HepG2 (cell line): ENCODE data around the gene RHBDF2. TPM values are rescaled to one million over a fixed set of nuclear protein-coding genes. Genes with fewer than 3 reads are reported as not detected.

ENCODE experiments used
- ATAC-seq: fragments of 200-7000 bp; cut with Tn5 transposase; 3 replicates; pipeline ENCODE4 v1.9.1; 2020; ENCODE audit warnings: mild to moderate bottlenecking, moderate library complexity
- BruUV-seq: library from RNA; stranded (reverse); fragments of 400-500 nt; replicated peaks from 2 replicates; lab custom pipeline; 2021; lab: Mats Ljungman, UMichigan
- CTCF ChIA-PET: fragments of 300-600 bp; formaldehyde crosslinking; extraction: SDS; loops from one replicate; lab custom pipeline; 2021; ENCODE audit warnings: low total read pairs, inconsistent platforms, low intra/inter-chr PET ratio; lab: Yijun Ruan, JAX
- POLR2A ChIA-PET: fragments of 350-600 bp; sonication (Branson Sonifier 250); formaldehyde crosslinking; loops from one replicate; lab custom pipeline; 2020; ENCODE audit warnings: antibody characterized with exemption, inconsistent platforms; lab: Yijun Ruan, JAX
- DNase-seq: peaks from one replicate; pipeline ENCODE4 v3.0.0-alpha.2; 2015; ENCODE audit warnings: low spot score
- FAIRE-seq: peaks from 3 replicates; lab custom pipeline; 2011; peaks lifted over from hg19 to GRCh38; lab: Jason Lieb, UNC
- H2AFZ ChIP-seq: one replicate; pipeline ENCODE4 v1.6.1; 2011; ENCODE audit warnings: low read length, inconsistent platforms
- H3K27ac ChIP-seq: fragments of 300-600 bp; 3 replicates; pipeline ENCODE4 v1.8.0; 2011; ENCODE audit warnings: mixed run types, mild to moderate bottlenecking, mixed read lengths, low read length, inconsistent platforms; ENCODE audit not compliant: insufficient read depth; ENCODE audit errors: extremely low read length
- H3K27me3 ChIP-seq, 2 experiments: fragments of 200-600 bp in 1 of 2; 2 replicates in 1 of 2; 3 replicates in 1 of 2; pipeline versions ENCODE4 v1.6.0 to v1.8.0; 2011; ENCODE audit warnings: low read length in 2 of 2, mild to moderate bottlenecking in 2 of 2, moderate library complexity in 2 of 2, inconsistent platforms in 1 of 2; ENCODE audit not compliant: insufficient read depth in 2 of 2, control insufficient read depth in 1 of 2
- H3K36me3 ChIP-seq, 2 experiments: fragments of 200-600 bp in 1 of 2; replicated peaks in 1 of 2; 2 replicates in 1 of 2; 3 replicates in 1 of 2; pipeline versions ENCODE4 v1.5.1 to v1.8.0; 2011; ENCODE audit warnings: low read length in 2 of 2, inconsistent platforms in 1 of 2; ENCODE audit not compliant: insufficient read depth in 2 of 2, control insufficient read depth in 1 of 2
- H3K4me1 ChIP-seq: 2 replicates; pipeline ENCODE4 v1.5.1; 2012; ENCODE audit warnings: low read length, inconsistent platforms; ENCODE audit not compliant: insufficient read depth
- H3K4me2 ChIP-seq: 2 replicates; pipeline ENCODE4 v1.6.0; 2011; ENCODE audit warnings: low read depth, low read length, inconsistent platforms
- H3K4me3 ChIP-seq, 3 experiments: fragments of 200-600 bp in 1 of 3; sonication (generic), shearing (Covaris generic) in 1 of 3; replicated peaks in 1 of 3; 2 replicates each; pipeline ENCODE4 v1.5.1; 2011 to 2016; ENCODE audit warnings: low read length in 3 of 3, inconsistent platforms in 2 of 3, low read depth in 2 of 3, mild to moderate bottlenecking in 2 of 3, control low read depth in 1 of 3, mixed read lengths in 1 of 3; ENCODE audit not compliant: insufficient read depth in 1 of 3
- H3K79me2 ChIP-seq: one replicate; pipeline ENCODE4 v1.6.1; 2011; ENCODE audit warnings: low read length, inconsistent platforms; ENCODE audit not compliant: insufficient read depth
- H3K9ac ChIP-seq: 2 replicates; pipeline ENCODE4 v1.6.0; 2011; ENCODE audit warnings: mild to moderate bottlenecking, low read depth, low read length, inconsistent platforms; ENCODE audit not compliant: insufficient read depth
- H3K9me3 ChIP-seq: 2 replicates; pipeline ENCODE4 v1.5.1; 2012; ENCODE audit warnings: mild to moderate bottlenecking, low read length
- H4K20me1 ChIP-seq: 2 replicates; pipeline ENCODE4 v1.6.0; 2011; ENCODE audit warnings: inconsistent platforms, mild to moderate bottlenecking, low read length, moderate library complexity; ENCODE audit not compliant: insufficient read depth
- CEBPB ChIP-seq: IDR thresholded peaks from 2 replicates; pipeline ENCODE4 v1.6.1; 2011; ENCODE audit warnings: low read depth, low read length, improper control_type of control experiment, borderline replicate concordance
- FOXA3 ChIP-seq: IDR thresholded peaks from 2 replicates; pipeline ENCODE4 v1.6.1; 2016; ENCODE audit warnings: missing genetic modification reagents, missing compliant biosample characterization
- MBD4 ChIP-seq: IDR thresholded peaks from 2 replicates; pipeline ENCODE4 v1.6.1; 2012; ENCODE audit warnings: low read length, inconsistent platforms, borderline replicate concordance
- MTF2 ChIP-seq: sonication (generic); formaldehyde crosslinking; IDR thresholded peaks from 2 replicates; pipeline ENCODE4 v1.5.0; 2020; ENCODE audit warnings: missing genetic modification reagents, borderline replicate concordance
- PHF20 ChIP-seq: sonication (generic); formaldehyde crosslinking; IDR thresholded peaks from 2 replicates; pipeline ENCODE4 v1.5.0; 2020; ENCODE audit warnings: mild to moderate bottlenecking, missing genetic modification reagents
- REPIN1 ChIP-seq: sonication (generic); formaldehyde crosslinking; IDR thresholded peaks from 2 replicates; pipeline ENCODE4 v1.8.0; 2022; ENCODE audit warnings: missing genetic modification reagents, low read depth, mild to moderate bottlenecking, borderline replicate concordance
- RXRB ChIP-seq: IDR thresholded peaks from 2 replicates; pipeline ENCODE4 v1.6.1; 2016; ENCODE audit warnings: borderline replicate concordance, missing genetic modification reagents, missing compliant biosample characterization
- SMAD1 ChIP-seq: sonication (generic); formaldehyde crosslinking; IDR thresholded peaks from 2 replicates; pipeline ENCODE4 v1.4.0; 2020; ENCODE audit warnings: missing genetic modification reagents, low read depth, mild to moderate bottlenecking, borderline replicate concordance
- TBL1XR1 ChIP-seq: fragments of 150-350 bp; IDR thresholded peaks from 2 replicates; pipeline ENCODE4 v1.6.1; 2014; ENCODE audit warnings: borderline replicate concordance, low read length; ENCODE audit not compliant: partially characterized antibody
- TP53 ChIP-seq: sonication (generic); formaldehyde crosslinking; conservative IDR thresholded peaks from 2 replicates; pipeline ENCODE4 v1.4.0; 2020; ENCODE audit warnings: missing genetic modification reagents
- ZBTB21 ChIP-seq: sonication (generic); formaldehyde crosslinking; IDR thresholded peaks from 2 replicates; pipeline ENCODE4 v1.4.0; 2020; ENCODE audit warnings: missing genetic modification reagents
- ZFP37 ChIP-seq: sonication (generic); formaldehyde crosslinking; IDR thresholded peaks from 2 replicates; pipeline ENCODE4 v1.4.0; 2020; ENCODE audit warnings: missing genetic modification reagents, borderline replicate concordance
- ZNF30 ChIP-seq: sonication (generic); formaldehyde crosslinking; IDR thresholded peaks from 2 replicates; pipeline ENCODE4 v1.5.0; 2020; ENCODE audit warnings: mild to moderate bottlenecking, missing genetic modification reagents
- ZNF317 ChIP-seq: sonication (generic); formaldehyde crosslinking; IDR thresholded peaks from 2 replicates; pipeline ENCODE4 v1.5.0; 2020; ENCODE audit warnings: mild to moderate bottlenecking, missing genetic modification reagents
- ZNF570 ChIP-seq: sonication (generic); formaldehyde crosslinking; IDR thresholded peaks from 2 replicates; pipeline ENCODE4 v1.4.0; 2020; ENCODE audit warnings: mild to moderate bottlenecking, missing genetic modification reagents, borderline replicate concordance
- ZNF614 ChIP-seq: IDR thresholded peaks from 2 replicates; pipeline ENCODE4 v1.6.1; 2018; ENCODE audit warnings: missing biosample characterization, missing genetic modification reagents, inconsistent platforms, borderline replicate concordance
- ZNF639 ChIP-seq: conservative IDR thresholded peaks from 2 replicates; pipeline ENCODE4 v1.6.1; 2018; ENCODE audit warnings: missing genetic modification reagents
- ZNF746 ChIP-seq: sonication (generic); formaldehyde crosslinking; IDR thresholded peaks from 2 replicates; pipeline ENCODE4 v1.8.0; 2022; ENCODE audit warnings: mild to moderate bottlenecking, missing genetic modification reagents
- ZNF761 ChIP-seq: sonication (generic); formaldehyde crosslinking; conservative IDR thresholded peaks from 2 replicates; pipeline ENCODE4 v1.4.0; 2020; ENCODE audit warnings: mild to moderate bottlenecking, missing genetic modification reagents
- ZNF883 ChIP-seq: sonication (generic); formaldehyde crosslinking; IDR thresholded peaks from 2 replicates; pipeline ENCODE4 v1.5.1; 2020; ENCODE audit warnings: mild to moderate bottlenecking, missing genetic modification reagents; ENCODE audit errors: not compliant biosample characterization
- WGBS: methylation state at CpG from one replicate; pipeline ENCODE4 v1.1.6; 2017; ENCODE audit warnings: low lambda C conversion rate; 5-methylcytosine and 5-hydroxymethylcytosine counted together
- in situ Hi-C: cut with HindIII; loops from 2 replicates; pipeline ENCODE4 v1.10.0; 2017; ENCODE audit warnings: low pct_unique_long_range_greater_than_20kb; ENCODE audit not compliant: extremely low pct_ligation_motif_present
- intact Hi-C: fragments of 100-400 bp; cut with micrococcal nuclease; formaldehyde crosslinking; loops from one replicate; pipeline ENCODE4 v1.10.0; 2022; ENCODE audit not compliant: unreplicated experiment
- polyA plus RNA-seq, 8 experiments: library from polyadenylated mRNA; depleted of rRNA in 3 of 8; stranded (reverse) in 7 of 8; unstranded in 1 of 8; fragments of >200 nt; fragmentation: Illumina TruSeq in 4 of 8; extraction: Trizol in 4 of 8; gene quantifications; 2 replicates each; pipeline versions ENCODE4 v1.2.1 to v1.2.3, GENCODE V29; 2011 to 2016; ENCODE audit warnings: low read depth in 4 of 8, missing spikeins in 1 of 8, mixed read lengths in 1 of 8; ENCODE audit not compliant: insufficient read depth in 1 of 8
- total RNA-seq, 5 experiments: library from RNA; depleted of rRNA; stranded (reverse); fragments of >200 nt; fragmentation: Illumina TruSeq; extraction: Trizol; gene quantifications; 2 replicates each; pipeline ENCODE4 v1.2.3, GENCODE V29; 2016; ENCODE audit warnings: low read depth in 1 of 5
- TF ChIP-seq, protein P1 (sequence below): sonication (generic); formaldehyde crosslinking; conservative IDR thresholded peaks from 2 replicates; pipeline ENCODE4 v1.4.0; 2020; ENCODE audit warnings: missing genetic modification reagents

Gene RHBDF2
- total and polyA plus RNA-seq, 2 of the 13 experiments (the other 11 are each of a cell fraction or from before 2014, with no cell fraction given) = 7.8 to 24.2 TPM

GRCh38 chr17:76432004-76432403 lies 69.2 kb downstream of the RHBDF2 start (continued):
- no peak for TF ChIP-seq ZFP37
- TF ChIP-seq, all 625 proteins: peak for 0

- Histone ChIP-seq H3K9me3 (no peaks in the 10 kb centered on the region), H2AFZ (no peak overlapping the region), H3K27ac (no peak overlapping the region), H3K4me3 (no peak overlapping the region), H3K27me3 (no peaks in the 10 kb centered on the region), H3K9ac (no peak overlapping the region), H3K36me3 (peaks cover 4 to 16% of the 10 kb centered on the region in 2 experiments; a peak in 3 of 5 replicates), H3K4me2 (no peak overlapping the region), H3K79me2 (peaks cover 85% of the 10 kb centered on the region), H4K20me1 (peaks cover 33% of the 10 kb centered on the region)
- FAIRE-seq = no peak
- no peak for ATAC-seq
- intact Hi-C loops (no loop called here), in situ Hi-C loops (no loop called here)
- no TSS peak for BruUV-seq
- POLR2A ChIA-PET = no interaction called here
- CTCF ChIA-PET = no interaction called here
- WGBS = 96% methylated on average over 2 of the region's 2 CpGs
- no peak for DNase-seq
- no peak for TF ChIP-seq MBD4
- TF ChIP-seq CEBPB = no peak
- no peak for TF ChIP-seq SMAD1 (CRISPR knock-in tag)
- no peak for TF ChIP-seq ZNF614 (CRISPR knock-in tag)
- TF ChIP-seq ZBTB21 = no peak
- no peak for TF ChIP-seq ZNF746 (CRISPR knock-in tag)
- TF ChIP-seq ZNF30 = no peak
- TF ChIP-seq REPIN1 = no peak
- TF ChIP-seq, protein P1, sequence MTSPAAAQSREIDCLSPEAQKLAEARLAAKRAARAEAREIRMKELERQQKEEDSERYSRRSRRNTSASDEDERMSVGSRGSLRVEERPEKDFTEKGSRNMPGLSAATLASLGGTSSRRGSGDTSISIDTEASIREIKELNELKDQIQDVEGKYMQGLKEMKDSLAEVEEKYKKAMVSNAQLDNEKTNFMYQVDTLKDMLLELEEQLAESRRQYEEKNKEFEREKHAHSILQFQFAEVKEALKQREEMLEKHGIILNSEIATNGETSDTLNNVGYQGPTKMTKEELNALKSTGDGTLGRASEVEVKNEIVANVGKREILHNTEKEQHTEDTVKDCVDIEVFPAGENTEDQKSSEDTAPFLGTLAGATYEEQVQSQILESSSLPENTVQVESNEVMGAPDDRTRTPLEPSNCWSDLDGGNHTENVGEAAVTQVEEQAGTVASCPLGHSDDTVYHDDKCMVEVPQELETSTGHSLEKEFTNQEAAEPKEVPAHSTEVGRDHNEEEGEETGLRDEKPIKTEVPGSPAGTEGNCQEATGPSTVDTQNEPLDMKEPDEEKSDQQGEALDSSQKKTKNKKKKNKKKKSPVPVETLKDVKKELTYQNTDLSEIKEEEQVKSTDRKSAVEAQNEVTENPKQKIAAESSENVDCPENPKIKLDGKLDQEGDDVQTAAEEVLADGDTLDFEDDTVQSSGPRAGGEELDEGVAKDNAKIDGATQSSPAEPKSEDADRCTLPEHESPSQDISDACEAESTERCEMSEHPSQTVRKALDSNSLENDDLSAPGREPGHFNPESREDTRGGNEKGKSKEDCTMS (CRISPR knock-in tag) = no peak
- TF ChIP-seq ZNF883 (CRISPR knock-in tag) = no peak
- TF ChIP-seq PHF20 (CRISPR knock-in tag) = no peak
- TF ChIP-seq ZNF639 (CRISPR knock-in tag) = no peak
- no peak for TF ChIP-seq ZNF761 (CRISPR knock-in tag)
- TF ChIP-seq TBL1XR1 = no peak
- no peak for TF ChIP-seq TP53 (CRISPR knock-in tag)
- TF ChIP-seq ZNF570 (CRISPR knock-in tag) = no peak
- TF ChIP-seq RXRB (CRISPR knock-in tag) = no peak
- TF ChIP-seq FOXA3 (CRISPR knock-in tag) = no peak
- TF ChIP-seq ZNF317 (CRISPR knock-in tag) = no peak
- TF ChIP-seq MTF2 (CRISPR knock-in tag) = no peak
- TF ChIP-seq, all 625 proteins: peak for 0
- peaks cover 13% of the 10 kb centered on the region for H3K4me1 ChIP-seq
Measured at GRCh38 chr17:76431509-76431908, 69.7 kb downstream of the RHBDF2 start.
